Activated naive CD4-positive, alpha-beta T cell (primary cell): ENCODE measurements around the gene CYP1B1.

ENCODE experiments used
- DNase-seq, 4 experiments: peaks; one replicate each; lab custom pipeline; 2025; lab: John Stamatoyannopoulos, UW

Gene CYP1B1

DNA sequence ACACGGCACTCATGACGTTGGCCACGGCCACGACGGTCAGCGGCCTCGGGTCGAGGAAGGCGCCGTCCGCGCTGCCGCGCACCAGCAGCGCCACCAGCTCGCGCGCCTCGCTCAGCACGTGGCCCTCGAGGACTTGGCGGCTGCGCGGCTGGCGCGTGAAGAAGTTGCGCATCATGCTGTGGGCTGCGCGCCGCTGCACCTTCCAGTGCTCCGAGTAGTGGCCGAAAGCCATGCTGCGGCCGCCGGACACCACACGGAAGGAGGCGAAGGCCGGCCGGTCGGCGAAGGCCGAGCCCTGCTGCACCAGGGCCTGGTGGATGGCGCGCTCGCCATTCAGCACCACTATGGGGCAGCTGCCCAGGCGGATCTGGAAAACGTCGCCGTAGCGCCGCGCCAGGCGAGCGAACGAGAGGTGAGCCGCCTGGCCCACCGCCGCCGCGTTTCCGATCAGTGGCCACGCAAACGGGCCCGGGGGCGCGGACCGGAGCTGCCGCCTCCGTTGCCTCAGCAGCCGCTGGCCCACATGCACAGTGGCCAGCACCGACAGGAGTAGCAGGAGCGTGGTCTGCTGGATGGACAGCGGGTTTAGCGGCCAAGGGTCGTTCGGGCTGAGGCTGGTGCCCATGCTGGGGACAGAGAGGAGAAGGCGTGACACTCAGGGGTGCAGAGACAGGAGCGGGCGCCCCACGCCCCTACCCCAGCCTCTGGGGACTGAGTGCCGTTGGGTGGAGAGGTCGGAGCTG is 1.0 kb downstream of the CYP1B1 start:
- no peak for DNase-seq

GRCh38 chr2:38074058-38074763 is 1.7 kb downstream of the CYP1B1 start:
- no peak for DNase-seq

DNA sequence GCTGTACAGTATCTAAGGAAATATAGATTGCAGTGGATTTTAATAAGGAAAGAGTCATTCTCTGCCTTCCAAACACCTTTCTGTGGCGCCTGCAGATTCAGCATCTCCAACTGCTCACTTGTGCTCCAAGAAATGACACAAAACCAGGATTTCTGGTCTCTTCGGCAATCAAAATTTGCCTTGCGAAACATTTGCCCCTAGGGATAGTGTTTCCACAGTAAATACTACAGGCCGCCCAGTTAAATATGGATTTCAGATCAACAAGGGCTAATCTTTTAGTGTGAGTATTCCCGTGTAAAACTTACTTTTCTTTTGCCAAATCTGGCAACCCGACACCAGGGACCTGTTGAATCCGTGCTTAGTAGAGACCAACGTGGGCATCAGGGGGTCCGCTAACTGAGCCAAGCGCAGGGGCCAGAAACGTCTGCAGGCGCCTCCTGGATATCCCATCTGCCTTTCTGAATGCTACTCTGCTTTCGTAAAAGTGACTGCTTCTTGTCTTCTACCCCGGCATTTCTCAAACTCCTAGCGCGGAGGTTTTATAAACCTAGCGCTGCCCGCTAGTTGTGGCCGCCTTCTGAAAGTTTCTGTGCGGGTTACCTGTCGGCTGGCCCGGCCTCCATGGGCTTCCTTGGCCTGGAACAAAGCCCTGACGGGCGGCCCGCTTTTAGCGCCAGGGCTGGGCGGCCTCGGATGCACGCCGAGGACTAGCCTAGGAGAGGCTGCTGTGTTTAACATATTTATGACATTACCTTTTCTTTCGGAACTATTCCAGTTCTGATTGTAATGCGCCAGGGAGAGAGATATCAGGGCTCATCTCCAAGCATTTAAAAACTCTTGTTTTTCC is 2.5 kb downstream of the CYP1B1 start:
- DNase-seq = no peak

DNA sequence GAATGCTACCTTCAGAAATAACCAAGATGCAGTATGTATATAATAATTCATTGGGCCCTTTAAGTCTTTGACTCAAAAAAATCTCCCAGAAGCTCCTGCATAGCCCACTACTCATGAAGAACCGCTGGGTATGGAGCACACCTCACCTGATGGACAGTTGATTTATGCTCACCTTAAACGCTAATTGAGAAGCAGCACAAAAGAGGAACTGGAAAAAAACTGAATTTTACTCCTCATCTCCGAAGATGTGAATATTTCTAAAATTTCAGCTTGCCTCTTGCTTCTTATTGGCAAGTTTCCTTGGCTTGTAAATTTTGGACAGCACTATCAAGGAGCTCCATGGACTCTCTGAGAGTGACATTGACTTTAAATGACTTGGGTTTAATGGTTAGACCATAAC is 5.5 kb downstream of the CYP1B1 start:
- DNase-seq = no peak

DNA sequence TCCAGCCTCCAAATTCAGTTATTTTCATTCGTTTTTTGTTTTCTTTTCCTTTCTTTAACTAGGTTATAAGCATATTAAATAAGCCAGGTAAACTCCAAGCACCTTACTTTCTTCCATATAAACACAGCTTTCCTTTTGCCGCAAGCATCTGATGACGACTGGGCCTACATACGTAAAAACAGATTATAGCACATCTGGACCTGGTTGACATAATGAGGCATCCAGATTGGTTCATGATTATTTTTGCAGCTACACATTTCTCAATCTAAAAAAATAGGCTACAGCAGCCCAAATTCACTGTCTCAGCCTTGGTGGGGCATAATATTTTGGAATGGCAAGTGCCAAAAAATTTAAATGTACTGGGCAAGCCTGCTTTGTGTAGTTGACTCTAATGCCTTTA is 7.7 kb downstream of the CYP1B1 start:
- no peak for DNase-seq

- DNase-seq = no peak
These were observed 9.4 kb downstream of the CYP1B1 start for GRCh38 chr2:38066421-38067115.

GRCh38 chr2:38065502-38066135 is 10.3 kb downstream of the CYP1B1 start:
- DNase-seq = no peak

- no peak for DNase-seq
These were observed 11.0 kb downstream of the CYP1B1 start for GRCh38 chr2:38064801-38065501.

- DNase-seq = no peak
These were observed 15.5 kb downstream of the CYP1B1 start for GRCh38 chr2:38060236-38061018.

DNA sequence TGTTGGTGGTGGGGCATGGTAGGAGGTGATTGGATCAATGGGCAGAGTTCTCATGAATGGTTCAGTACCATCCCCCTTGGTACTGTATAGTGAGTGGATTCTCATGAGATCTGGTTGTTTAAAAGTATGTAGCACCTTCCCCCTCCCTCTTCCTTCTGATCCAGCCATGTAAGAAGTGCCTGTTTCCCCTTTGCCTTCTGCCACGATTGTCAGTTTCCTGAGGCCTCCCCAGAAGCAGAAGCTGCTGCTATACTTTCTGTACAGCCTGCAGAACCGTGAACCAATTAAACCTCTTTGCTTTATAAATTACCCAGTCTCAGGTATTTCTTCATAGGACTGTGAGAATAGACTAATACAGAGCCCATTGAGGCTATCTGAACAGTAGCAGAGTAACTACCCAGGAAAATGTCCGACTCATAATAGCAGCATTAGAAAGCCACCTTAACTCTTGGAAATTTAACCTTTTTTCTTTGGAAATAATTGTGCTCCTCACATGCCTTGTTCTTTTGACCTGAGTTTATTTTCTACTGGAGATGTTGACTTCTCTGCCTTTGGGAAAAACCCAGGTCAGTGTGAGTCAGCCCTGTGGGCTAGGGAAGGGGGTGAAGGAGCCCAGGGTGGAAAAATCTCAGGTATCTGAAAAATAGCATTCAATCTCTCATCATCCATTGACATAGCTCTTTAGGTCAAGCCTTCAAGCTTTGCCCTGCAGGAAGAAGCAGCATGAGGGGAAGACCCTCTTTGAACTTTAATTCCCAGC is 18.1 kb downstream of the CYP1B1 start:
- no peak for DNase-seq

DNA sequence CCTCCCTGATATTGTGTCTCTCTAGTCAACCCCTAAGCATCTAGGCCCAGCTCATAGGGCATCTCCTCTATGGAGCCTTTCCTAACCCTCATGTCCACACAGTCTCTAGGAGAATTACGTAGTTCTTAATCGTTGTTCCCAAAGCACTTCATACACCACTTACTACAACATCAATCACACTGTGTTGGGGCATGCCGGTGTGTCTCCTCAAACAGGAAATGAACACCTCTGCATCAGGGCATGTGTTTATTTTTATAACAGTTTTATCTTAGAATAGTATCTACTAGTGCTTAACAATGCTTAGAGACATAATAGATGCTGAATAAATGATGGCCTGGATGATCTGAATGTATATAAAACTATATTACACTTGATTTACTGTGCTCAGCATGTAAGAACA is 19.7 kb downstream of the CYP1B1 start:
- DNase-seq = no peak

DNA sequence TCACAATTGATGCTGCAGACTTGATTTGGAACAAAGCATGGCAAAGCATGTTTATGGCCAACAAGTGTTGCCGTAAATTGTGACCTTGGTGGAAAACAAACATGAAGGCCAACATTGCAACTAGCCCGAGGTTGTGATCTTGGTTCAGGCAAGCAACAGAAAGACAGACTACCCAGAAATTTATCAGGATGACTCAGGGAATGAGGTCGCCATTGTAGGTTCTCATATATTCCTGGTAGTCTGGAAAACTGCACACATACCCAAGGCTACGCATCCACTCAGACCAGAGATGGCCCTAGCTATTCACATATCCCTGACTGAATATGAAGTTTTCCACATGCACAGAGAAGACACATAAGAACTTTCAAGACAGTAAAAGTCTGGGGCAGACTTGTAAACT is 30.1 kb downstream of the CYP1B1 start:
- DNase-seq = no peak

GRCh38 chr2:38039121-38039910 is 36.6 kb downstream of the CYP1B1 start:
- DNase-seq = no peak

DNA sequence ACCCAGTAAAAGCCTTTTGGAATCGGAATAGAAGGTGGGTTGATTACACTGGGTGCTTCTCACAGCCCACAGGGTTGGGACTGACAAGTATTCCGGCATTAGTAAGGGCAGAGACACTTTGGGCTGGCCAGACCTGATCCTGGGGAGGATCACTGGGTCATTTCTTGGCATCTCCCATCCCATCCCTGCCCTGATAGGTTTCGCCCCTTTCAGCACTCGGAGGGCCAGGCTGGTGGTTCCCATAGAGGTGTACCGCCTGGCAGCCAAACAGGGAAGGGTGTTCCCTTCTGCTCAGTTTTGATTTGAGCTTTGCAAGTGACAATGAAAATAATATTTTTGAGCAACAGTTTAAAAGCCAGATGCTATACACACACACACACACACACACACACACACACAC is 37.3 kb downstream of the CYP1B1 start:
- no peak for DNase-seq

DNA sequence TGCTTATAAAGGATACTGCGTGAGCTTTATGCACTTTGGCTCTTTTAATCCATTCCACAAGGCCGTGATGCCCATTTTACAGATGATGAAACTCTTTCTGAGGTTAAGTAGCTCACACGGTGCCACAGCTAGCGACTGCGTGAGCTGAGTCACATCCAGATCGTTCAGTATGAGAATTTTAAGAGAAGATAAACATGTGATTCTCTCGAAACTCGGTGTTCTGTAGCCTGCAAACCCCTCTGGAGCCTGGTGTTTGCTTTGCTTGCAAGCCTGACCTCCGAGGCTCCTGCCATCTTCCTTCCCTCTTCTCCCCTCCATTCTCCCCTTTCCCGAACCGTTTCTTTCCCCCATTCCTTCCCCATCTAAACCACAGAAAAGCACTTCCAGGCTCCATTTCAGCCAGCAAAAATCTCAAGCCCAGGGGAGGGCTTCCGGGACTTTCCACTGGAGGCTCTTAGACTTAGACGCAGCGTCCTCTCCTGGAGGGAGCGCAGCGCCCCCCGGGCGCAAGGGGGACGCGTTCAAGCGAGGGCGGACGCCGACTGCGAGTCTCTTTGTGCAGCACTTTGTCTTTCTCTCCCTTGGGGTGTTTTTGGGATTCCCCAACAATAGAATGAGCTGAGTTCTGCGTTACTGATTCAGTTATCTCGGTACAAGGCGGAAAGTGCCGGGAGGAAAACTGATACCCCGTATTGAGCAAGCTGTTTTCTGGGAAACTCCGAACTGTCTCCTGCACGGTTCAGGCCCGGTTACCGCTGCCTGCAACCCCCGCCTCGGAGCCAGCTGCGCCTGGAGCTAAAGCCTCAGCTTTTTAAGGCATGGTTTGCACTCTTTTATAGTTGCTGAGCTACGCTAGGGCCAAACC is 38.0 kb downstream of the CYP1B1 start:
- no peak for DNase-seq

DNA sequence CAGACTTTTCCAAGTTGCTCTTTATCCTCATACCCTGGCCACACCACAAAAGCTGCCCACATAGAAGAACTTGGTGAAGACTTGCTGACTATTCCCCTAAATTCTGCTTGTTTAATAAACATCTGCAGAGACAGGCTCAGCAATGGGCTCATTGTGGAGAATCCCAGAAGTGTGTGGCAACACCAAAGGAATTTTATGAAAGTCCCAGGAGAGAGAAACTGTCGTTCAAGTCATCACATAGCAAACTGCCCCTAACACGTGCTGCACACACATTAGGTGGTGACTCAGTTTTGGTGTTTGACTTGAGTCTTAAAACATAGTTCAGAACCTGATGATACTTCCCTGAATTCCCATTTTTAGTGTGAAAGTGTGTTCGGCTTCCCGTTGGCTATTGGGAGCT is 38.6 kb downstream of the CYP1B1 start:
- DNase-seq = no peak

- DNase-seq = no peak
These were observed 40.0 kb downstream of the CYP1B1 start for GRCh38 chr2:38035968-38036367.

DNA sequence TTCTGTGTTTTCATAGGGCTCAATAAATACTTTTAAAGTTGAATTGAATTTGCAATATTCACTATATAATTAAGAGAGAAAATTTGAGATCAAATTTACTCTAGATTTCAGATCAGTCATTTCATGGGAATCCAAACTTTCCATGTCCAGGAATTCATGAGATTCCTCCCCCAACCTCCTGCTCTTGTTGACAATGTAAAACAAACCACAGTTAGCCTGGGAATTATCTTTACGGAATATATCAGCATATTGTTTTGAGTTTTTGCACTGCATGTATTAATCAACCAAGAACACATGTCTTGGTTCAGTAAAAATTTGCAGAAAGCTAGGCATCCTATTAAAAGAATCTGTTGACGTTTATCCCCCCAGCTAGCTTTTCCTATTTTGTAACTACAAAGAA is 42.3 kb downstream of the CYP1B1 start:
- DNase-seq = no peak
